NCI-H345 (cell line): Measurements from ENCODE around the gene RBM23.
A peak's percentile ranks its signal among the peaks of the same experiment; 100 is the strongest.
"Not testable (repeated sequence)": the region's sequence is repeated elsewhere in the genome, so short reads cannot be mapped to it uniquely, and the experiment has no call there.

ENCODE experiments used
- DNase-seq: peaks from one replicate; lab custom pipeline; 2025; lab: John Stamatoyannopoulos, UW

Gene RBM23

DNA sequence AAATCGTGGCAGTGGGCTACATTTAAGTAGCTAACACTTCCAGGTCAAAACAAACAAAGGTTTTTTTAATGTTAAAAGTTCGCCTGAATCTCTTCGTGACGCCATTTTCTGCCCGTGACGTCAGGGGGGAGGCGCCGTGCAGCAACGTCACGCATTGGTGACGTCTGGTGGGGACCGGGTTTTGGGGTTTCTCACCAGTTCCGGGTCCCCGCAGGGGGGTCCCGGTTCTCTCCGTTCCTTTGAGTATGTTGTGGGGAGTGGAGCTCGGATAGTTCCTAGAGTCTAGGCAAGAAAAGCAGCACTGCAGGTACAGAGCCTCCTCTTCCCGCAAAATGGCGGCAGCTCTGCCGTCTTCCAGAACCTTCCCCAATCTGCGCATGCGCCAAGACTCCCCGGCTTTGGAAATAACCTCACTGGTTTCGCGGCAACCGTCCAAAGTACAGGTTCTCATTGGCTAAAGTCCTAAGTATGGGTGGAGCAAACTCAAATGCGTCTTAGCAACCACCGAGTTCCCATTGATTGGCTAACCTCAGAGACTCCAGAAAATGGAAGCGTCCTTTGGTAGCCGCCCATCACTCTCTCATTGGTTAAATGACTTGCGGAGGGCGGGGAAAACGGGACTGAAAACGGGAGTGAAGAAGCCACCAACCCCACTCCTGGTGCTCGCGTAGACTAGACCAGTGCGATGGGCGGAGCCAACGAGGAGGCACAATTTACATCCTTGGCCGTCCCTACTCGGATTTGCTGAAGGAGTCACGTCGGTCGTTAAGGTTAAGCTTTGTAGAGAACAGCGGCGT is at the start of gene RBM23:
Gene RBM23 (minus strand): TSS at position 346 of the 797 bp plus-strand sequence.
- peak; percentile 100 for DNase-seq

DNA sequence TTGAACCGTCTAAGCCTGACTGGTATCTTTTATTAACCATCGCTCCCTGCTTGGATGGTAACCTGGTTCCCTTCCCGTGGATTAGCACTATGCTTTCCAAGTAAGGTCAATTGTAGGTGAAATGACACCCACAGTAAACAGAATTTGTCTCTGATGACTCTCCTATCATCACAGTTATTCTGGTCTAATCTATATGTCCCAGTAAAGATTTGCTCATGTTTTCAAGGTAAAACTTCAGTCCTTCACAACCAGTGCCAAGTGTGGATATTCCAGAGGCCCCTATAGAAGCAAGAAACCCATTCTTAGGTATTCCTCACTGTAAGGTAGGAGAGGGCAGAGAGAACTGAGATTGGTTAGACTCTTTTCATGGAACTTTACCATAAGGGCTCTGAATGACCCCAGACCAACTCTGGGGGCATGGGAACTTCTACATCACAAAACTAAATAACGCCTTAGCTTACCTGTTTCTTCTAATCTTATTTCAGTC is 47.9 kb upstream of the RBM23 start:
- no peak for DNase-seq

DNA sequence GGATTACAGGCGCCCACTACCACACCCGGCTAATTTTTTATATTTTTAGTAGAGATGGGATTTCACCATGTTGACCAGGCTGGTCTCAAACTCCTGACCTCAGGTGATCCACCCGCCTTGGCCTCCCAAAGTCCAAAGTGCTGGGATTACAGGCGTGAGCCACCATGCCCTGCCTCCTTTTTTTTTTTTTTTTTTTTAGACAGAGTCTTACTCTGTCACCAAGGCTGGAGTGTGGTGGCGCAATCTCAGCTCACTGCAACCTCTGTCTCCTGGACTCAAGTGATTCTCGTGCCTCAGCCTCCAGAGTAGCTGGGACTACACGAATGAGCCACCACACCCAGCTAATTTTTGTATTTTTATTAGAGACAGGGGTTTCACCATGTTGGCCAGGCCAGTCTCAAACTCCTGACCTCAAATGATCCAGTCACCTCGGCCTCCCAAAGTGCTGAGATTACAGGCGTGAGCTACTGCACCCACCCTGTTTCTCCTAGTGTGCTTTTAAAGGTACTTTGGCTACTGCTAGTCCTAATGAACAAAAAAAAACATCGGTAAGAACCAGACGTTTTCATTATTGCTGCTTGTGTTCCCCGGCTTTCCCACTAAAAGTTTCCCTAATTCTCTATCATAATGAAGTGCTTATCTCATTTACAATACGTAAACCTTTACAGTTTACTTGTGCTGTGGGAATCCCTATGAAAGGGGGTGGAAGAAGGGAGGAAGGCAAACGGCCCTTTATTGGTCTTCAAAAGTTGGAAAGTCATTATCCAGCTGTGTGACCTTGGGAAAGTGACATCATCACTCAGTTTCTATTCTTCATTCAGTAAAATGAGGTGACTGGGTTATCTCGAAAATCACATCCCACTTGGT is 47.2 kb upstream of the RBM23 start:
- not testable (repeated sequence) for DNase-seq

DNA sequence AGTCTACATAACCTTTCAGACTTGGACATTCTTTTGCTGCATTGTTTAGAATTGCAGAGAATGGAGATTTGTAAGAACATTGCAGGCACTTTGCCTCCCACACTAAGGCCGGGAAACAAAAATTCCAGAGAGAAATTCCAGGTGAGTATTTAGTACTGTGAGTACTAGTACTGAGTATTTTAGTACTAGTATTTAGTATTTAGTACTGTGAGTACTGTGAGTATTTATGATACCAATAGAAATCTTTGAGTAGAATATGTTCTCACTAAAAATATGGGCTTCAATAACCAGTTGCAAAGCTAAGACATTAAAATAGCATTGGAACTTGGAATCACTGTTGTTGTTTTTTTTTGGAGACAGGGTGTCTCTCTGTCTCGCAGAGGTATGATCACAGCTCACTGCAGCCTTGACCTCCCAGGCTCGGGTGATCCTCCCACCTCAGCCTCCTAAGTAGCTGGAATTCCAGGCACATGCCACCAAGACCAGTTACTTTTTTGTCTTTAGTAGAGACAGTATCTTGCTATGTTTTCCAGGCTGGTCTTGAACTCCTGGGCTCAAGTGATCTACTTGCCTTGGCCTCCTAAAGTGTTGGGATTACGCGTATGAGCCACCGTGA is 43.2 kb upstream of the RBM23 start:
- DNase-seq = no peak

DNA sequence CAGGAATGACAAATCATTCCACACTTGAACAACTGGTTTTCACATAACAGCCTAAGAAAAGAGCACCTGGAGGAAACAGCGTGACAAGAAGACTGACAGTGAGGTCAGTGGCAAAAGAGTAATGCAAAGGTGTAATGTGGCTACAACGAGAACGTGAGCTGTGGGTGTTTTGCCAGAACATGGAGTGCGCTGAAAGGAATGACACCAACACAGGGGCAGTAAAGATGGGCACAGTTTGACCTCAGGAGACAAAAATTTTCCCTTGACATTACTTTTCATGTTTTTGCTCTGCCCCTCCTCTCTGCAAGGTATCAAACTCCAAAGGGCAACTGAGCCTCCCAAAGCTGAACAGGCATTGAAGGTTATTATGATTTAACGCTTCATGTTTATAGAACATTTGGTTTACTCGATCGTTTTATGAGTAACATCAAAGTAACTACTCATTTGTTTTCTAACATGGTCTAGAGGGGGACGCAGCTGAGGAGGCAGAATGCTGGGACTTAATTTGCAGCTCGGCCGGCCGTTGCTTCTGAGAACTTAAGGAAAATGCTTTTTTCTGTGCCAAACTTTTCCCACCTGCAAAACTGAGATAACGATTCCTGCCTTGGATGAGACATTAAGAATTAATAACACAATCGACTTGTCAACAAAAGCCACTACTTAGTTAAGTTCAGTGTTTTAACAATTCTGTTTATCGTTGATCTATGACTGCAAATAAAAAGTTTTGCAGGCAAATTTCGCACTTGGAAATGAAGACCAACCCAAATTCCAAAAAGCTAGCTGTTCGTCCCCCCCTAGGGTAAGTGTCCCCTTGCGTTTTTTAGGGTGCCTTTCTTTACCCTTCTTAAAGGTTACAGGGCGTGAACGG is 37.0 kb upstream of the RBM23 start:
- no peak for DNase-seq

DNA sequence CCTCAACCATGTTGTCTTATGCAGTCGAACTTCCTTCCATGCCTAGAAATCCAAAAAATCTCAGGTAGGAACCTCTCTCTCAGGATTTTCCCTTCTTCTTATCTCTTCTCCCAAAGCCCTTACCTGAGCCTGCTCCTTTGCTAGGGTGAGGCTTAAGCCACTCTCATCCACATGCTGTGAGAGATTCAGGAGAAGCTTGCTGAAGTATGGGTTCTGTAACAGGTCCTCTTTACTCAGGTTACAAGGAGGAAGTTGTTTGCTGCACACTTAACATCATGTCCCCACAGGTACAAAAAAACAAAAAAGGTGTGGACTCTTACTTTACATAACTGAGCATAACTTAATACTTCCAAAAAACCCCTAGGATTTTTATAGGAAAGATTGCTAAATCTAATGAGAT is 33.5 kb upstream of the RBM23 start:
- no peak for DNase-seq

DNA sequence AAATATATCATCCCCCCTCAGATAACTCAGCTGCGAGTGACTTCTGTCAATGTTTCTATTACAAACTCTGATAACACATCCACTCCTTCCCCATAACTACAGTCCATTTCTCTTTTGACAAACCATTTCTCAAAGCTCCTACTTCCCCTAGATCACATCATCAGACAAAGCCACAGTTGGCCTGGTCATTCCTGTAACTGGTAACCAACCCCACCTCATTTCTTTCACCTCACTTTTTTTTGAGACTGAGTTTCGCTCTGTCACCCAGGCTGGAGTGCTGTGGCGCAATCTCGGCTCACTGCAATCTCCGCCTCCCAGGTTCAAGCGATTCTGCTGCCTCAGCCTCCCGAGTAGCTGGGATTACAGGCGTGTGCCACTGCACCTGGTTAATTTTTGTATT is 32.8 kb upstream of the RBM23 start:
- not testable (repeated sequence) for DNase-seq

DNA sequence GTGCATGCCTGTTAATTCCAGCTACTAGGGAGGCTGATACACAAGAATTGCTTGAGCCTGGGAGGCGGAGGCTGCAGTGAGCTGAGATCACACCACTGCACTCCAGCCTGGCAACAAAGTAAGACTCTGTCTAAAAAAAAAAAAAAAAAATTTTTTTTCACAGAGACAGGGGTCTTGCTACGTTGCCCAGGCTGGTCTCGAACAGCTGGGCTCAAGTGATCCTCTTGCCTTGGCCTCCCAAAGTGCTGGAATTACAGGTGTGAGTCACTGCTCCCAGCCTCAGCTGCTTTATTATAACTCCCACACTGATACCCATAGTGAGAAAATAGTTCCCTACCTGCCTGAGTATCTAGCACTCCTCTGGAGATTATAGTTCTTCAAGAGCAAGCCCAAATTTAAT is 26.7 kb upstream of the RBM23 start:
- DNase-seq = no peak

DNA sequence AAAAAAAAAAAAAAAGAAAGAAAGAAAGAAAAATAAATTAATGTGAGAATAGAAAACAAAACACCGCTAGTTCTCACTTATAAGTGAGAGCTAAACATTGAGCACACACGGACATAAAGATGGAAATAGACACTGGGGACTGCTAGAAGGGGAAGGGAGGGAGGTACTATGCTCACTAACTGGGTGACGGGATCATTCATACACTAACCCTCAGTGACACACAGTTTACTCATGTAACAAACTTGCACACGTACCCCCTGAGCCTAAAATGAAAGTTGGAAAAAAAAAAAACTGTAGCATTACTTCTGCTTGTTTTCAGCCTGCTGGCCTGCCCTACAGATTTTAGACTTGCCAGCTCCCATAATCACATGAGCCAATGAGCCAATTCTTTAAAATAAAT is 20.7 kb upstream of the RBM23 start:
- no peak for DNase-seq

DNA sequence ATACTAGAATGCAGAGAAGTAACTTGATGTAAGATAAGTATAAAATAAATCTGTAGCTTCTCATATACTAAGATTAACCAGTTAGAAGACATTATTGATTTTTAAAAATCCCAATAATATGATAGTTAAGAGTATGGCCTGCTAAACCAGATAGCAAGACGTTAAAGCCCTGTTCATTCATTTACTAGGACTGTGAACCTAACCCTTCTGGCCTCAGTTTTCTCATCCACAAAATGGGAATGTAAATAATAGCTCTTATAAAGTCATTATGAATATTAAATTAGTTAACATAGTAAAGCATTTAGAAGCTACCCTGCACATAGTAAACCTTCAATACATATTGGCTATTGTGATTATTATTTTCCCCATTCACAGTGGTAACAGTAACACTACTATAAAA is 16.2 kb upstream of the RBM23 start:
- no peak for DNase-seq

DNA sequence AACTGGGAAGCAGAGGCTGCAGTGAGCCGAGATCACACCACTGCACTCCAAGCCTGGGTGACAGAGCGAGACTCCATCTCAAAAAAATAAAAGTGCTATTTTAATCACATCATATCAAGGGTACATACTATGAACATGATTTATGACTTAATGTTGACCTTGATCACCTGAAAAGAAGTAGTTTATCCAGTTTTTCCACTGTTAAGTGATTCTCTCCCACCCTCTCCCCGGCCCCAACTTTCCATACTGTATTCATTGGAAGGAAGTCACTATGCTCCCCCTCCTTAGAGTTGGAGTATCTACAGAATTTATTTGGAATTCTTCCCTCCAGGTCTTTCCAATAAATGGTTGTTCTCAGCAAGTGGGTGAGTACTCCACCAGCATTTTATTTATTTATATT is 13.2 kb upstream of the RBM23 start:
- no peak for DNase-seq

DNA sequence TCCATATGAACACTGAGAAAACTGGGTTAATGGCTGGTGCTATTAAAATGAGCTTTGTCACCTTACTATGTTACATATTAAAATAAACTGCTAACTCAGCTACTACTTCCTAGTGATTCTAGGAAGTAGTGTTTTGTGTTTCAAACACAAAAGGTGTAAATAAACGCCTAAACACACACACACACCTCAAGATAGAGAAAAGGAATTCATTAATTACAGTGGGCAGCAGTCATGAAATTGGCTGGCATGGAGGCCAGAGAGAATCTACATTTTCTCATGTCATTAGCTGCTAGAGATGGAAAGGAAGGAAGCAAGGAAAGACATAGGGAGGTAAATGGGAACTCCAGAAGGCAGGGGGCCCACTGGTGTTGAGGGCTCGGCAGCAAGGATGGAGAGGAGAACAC is 11.0 kb upstream of the RBM23 start:
- no peak for DNase-seq

DNA sequence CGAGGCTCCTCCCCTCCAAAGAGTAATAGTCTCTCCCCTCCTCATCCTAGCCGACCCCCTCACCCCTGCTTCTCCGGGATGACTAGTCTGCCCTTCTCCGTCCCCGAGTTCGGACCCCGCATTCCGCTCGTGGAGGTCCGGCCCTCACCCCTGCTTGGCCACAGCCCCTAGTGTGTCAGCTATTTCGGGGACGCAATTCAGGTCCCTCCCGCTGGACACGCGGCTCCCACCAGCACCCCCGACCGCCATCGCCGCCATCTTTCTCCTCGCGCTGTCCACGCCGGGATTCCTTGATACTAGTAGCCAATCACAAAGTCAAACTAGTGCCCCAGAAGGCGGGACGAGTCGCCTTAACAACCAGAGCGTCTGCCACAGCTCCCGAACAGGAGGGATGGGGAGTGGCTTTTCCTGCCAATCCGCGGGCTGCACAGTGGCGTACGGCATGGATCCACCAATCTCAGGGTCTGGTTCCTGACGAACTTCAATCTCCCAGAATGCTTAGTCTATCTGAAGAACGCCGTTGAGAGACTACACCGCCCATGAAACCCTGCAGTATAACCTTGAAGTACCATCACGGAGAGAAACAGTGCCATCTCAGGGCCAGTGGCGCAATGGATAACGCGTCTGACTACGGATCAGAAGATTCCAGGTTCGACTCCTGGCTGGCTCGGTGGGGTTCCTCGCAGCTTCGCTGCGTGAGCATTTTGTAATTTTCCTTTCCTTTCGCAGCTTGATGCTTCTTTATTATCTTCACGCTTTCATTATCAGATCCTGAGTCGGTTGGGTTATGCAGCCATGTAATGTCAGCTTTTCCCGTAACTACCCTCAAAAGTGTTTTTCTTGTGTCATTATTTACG is 10.4 kb upstream of the RBM23 start, which contains the start of gene PRMT5:
Gene PRMT5 (minus strand): TSS at position 273 of the 857 bp plus-strand sequence. CDS start 15 bp downstream, at position 258.
- DNase-seq = peak; percentile 99

DNA sequence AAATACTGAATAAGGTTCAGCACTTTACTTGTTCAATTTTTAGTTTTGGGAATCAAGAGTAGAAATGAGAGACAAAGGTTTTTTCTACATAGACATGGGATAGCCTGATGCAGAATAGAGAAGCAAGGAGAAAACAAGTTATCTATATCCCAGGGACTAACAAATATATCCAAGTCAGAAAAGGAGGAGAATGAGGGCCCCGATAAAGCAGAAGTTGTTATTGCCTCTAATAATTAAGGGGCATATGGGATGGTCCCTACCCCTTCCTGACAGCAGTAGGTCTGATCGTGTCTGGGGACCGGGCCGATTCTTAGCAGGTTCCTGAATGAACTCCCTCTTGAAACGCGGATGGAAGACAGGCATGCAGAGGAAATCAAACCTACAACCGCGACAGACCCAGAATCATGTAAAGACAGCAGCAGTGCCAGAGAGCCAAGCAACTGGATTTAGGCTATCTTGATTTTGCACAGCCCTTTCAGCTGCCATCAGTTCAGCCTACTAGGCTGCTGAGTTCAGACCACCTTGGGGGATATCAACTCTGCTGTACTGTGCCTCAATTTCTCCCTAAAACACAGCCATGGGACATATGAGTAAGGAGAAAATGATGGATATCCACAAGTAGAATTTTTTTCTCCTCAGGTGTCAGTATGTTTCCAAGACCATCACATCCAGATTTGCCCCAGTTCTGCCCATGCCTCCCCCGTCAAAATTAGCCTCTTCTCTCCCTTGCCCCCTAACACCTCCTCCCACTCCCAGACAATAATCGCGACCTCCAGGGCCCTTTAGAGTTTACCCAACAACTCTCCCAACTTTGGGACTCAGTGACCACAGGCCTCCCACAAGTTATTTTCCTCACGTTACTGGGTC is 9.5 kb upstream of the RBM23 start:
- no peak for DNase-seq

DNA sequence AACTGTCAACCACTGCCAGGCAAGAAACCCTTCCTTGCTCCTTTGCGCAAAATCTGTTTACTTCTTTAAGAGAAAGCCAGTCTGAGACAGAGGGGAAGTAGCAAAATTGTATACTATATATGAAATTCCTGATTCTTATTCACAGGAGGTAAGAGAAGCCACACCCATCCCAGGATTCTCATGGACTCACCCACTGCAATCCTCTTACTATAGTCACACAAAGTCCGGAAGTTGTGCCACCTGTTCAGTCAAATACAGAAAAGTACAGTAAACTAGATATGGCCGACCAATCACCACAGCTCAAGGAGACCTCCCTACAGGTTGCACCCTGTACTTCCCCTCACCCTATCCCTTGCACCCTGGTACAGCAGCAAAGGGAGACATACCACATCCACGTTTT is 7.4 kb upstream of the RBM23 start:
- no peak for DNase-seq

DNA sequence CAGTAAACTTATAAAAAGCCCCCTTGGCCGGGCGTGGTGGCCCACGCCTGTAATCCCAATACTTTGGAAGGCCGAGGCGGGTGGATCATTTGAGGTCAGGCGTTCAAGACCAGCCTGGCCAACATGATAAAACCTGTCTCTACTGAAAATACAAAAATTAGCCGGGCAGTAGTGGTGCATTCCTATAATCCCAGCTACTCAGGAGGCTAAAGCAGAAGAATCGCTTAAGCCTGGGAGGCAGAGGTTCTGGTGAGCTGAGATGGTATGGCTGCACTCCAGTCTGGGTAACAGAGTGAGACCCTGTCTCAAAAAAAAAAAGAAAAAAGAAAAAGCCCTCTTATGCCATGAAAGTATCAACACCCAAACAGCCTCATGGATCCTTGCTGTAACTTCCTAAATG is 6.6 kb upstream of the RBM23 start:
- no peak for DNase-seq

DNA sequence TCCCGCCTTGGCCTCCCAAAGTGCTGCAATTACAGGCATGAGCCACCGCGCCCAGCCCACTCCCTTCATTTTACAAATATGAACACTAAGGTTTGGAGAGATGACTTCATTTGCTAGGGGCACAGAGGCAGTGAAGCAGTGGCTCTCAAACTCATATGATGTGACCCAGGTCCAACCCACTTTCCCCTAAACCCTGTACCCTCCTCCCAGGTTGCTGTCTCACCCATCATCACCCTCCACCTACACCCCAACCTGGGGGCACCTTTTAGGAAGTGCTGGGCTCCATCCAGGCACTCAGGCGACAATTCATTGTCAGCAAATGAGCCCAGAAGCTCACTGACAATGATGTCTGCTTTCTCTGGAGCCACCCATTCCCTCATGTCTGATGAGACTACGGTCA is 4.8 kb upstream of the RBM23 start:
- no peak for DNase-seq

DNA sequence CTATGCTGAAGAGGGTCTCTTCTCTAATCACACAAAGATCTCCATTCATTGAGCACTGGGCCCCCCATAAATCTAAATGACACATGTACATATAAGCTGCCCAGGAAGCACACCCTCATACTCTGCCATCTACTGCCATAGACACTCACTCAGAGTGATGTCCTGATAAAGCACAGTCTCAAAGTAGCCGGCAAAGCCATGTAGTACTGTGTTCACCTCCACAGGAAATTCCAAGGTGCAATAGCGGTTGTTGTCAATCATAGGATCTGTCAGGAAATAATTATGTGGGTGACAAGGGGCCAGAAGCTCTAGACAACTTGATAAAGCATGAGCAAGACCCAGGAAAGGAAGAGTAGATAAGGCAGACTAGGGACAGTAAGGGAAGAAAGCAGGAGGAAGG is 3.3 kb upstream of the RBM23 start:
- no peak for DNase-seq

DNA sequence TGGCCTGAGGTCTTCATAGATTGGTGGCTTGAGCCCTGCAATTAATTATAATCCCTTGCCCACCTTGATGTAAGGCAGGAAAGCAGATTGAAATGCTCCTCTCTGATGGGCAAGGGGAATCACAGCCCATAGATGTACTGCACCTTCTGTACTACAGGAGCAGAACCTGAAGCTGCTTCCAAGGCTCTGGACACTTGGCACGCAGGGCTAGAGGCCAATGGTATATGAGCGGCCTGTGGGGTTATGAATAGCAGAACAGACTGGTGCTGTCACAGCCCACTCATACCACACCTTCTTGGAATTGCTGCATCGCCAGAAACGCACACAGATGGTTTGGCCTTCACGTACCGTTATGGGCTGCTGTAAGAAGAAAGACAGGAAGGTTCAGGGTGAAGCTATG is 1.7 kb upstream of the RBM23 start:
- no peak for DNase-seq

DNA sequence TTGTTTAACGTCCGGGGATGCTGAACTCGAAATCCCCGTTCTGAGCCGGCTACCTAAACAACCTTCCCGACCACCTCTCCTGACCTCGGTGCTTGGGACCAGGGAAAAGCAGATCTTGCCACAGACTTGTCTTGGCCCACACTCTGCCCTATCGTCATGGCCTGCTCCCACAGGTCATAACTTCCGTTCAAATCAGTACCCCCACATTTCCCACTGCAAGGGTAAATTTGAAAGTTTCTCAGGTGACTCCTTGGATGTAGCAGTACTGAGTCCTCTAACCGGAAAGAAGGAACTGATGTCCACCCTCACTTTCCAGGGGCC is 612 bp upstream of the RBM23 start:
- DNase-seq = no peak
